ENCODE measurements around the gene ZNF652.
"Not testable (repeated sequence)": the region's sequence is repeated elsewhere in the genome, so short reads cannot be mapped to it uniquely, and the experiment has no call there.

The ZNF652 gene

DNA sequence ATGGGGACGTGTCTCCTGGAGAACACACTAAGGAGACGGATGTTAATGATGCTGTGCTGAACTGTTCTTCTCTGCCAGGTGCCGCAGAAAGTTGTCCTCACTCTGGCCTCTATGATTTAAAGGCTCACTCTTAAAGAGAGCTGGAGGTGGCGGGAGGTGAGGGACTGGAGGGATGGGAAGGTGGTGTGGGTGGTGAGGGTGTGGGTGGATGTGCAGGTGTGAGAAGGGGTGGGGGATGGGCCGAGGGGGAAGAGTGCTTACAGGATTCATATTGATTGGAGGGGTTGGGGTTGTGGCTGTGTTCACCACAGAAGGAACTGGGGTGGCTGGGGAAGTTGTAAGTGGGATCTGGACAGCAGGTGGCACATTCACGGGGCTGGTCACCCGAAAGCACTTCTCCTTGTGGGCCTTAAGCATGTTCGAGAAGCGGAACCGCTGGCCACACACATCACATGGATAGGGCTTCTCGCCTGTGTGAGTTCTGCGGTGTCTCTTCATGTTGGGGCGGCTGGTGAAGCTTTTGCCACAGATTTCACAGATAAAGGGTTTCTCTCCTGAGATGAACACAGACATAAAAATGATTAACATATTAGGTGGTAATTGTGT, 63.6 kb downstream of the ZNF652 start:
- no peak for DNase-seq

DNA sequence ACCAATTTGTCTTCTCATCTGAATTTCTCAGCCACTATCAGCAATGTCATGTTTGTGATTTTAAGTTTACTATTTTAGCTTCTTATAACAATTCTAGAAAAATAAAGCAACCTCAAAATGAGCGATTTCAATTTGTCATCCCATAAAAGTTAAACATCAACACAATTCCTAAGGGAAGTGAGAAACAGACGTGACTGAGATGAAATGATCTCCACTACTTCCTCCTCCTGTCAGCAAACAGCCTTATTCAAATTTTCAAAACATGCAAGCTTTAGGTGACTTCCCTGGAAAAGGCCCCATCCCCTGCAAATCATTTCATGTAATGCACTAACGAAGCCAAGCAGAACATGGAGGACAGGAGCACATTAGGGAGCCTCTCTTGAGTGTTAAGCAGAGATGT, 64.9 kb downstream of the ZNF652 start:
- no peak for DNase-seq

DNA sequence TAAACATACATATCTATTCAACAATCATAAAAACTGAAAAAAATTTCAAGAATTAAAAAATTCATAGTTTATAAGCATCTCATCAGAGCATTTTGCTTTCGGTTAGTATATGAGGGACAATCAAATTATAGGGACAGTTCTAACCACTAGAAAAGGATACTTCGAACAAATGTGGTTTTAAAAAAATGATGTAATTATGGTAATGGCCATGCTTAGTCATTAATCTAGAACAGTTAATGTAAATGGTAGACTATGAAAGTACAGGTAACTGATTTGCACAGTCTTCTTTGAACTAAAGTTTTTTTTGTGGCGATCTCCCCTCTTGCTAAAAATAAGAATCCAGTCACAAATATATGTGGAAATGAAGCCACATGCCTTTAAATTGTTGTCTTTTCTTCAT, 67.9 kb downstream of the ZNF652 start:
- no peak for DNase-seq

DNA sequence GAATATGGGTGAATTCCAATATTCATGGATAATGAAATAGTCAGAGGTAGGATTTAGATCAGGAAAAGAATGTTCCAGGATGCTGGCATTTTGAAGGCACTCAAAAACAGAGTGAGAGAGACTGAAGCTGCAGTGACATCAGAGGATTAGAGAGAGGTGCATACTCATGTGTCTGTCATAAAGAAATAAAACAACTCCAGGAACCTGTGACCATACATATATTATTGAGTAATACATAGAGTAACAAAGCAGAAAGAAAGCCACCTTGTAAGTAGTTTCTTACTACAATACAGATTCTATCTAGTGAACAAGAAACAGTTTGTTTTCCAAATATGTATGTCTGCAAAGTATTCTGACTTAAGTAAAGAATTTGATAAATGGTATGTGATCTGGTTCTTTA, 69.1 kb downstream of the ZNF652 start:
- DNase-seq: no peak

DNA sequence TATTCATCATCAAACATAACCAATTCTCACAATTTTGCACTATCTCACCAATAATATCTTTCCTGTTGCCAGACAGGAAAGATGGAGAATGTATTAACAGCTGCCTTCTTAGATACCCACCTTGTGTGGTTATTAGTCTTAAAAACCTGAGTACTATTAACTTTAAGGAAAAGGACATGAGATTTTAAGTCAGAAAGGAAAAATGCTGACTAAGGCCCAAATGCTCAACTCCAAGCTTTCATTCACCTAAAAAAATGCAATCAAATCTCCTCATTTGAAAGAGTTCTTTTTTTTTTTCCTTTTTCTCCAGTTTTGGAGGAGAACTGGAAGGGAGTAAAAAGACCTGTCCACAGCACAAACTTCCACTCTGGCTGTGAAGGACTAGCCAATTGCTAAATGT, 70.1 kb downstream of the ZNF652 start:
- DNase-seq: no peak

DNA sequence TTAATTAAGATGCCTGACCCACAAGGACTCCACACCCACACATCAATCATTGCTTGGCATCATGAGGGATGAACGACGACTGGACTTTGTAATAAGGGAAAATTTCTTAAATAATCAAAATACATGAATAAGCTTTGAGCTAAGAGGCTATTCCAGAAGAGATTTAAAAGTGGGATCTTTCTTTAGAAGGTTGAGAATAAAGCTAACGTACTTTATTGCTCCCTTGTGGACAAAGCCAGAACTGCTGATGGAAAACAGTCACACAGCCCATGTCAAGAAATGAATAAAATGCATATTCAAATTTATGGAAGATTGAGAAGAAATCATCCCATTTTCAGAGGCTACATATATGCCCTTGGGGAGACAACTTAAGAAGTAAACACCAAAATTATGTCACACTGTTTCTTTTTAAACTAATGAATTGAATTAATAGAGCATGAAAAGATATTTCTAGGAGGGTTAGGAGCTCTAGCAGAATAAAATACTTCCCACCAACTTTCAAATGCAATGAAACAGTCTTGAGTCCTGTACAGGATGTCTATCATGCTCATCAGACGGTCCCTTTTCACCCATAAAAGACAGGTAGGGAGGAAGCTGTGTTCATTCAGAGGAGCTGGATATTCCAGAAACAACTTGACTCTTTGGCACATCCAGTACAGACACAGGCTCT, 71.2 kb downstream of the ZNF652 start:
- DNase-seq: no peak

DNA sequence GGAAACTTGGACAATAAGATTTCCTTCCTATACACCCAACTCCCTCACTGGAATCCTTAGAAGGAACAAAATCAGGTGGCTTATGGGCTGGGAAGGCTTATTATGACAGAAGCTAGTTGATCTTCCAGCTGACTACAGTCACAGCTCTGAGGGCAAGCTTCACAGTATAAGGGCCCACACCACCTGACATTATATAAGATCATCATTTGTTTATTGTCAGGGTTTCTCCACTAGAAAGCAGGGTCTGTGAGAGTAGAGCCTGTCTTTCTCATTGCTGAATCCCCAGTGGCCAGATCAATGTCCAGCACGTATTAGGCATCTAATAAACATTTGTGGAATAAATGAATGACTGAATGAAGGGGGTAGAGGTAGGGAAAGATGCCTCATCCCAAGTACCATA, 73.7 kb downstream of the ZNF652 start:
- no peak for DNase-seq

DNA sequence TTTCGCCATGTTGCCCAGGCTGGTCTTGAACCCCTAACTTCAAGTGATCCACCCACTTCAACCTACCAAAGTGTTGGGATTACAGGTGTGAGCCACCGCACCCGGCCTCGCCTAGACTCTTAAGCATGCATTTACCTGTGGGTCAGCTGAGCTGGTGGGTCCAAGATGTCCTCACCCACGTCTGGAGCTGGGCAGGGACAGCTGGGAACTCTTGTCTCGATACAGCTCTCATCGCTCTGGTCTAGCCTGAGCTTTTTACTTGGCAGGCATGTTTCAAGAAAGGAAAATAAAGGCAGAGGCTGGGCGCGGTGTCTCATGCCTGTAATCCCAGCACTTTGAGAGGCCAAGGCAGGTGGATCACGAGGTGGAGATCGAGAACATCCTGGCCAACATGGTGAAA, 74.6 kb downstream of the ZNF652 start:
- no peak for DNase-seq

DNA sequence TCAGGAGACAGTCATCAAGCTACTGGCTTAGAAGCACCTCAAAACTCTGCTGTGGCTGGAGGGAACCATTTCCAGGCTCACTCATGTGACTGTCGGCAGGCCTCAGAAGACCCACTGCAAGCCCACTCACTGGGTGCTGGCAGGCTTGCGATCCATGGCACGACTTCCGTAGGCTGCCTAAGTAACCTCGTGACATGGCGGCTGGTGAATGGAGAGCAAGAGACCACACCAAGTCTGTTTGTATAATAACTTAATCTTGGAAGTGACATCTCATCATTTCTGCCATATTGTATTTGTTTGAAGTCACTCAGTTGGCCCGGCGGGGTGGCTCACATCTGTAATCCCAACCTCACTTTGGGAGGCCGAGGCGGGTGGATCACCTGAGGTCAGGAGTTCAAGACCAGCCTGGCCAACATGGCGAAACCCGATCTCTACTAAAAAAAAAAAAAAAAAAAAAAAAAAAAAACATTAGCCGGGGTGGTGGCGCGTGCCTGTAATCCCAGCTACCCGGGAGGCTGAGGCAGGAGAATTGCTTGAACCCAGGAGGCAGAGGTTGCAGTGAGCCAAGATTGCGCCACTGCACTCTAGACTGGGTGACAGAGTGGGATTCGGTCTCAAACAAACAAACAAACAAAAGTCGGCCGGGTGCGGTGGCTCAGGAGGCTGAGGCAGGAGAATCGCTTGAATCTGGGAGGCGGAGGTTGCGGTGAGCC, 75.6 kb downstream of the ZNF652 start:
- not testable (repeated sequence) for DNase-seq

DNA sequence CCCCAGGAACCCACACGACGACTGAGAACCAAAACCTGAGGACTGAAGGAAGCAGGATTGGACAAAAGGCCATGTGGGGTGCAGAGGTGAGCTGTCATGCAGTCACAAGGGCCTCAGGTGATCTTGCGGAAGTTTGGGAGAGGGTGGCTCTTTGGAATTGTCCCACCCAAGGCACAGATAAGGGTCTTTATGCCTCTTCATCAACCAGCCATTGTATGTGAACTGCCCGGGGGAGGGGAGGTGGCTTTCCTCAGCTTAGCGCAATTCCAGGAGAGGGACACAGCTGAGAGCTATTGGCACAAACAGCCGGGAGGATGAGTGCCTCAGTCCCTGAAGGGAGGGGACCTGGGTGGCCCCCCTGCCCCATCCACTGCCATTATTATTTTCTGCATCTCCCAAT, 76.3 kb downstream of the ZNF652 start:
- no peak for DNase-seq

DNA sequence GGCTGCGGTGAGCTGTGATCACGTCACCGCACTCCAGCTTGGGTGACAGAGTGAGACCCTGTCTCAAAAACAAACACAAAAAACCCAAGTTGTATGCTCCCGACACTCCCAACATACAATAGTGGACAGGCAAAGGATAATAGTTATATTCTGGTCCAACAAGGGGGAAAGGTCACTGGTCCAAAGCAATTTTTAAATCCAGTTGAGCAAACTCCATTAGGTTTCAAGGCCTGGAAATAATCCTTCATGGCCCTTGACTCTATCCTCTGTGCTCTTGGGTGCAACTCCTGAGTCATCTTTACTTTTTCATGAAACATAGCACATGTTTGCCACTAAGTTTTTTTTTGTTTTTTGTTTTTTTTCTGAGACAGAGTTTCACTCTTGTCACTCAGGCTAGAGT, 81.1 kb downstream of the ZNF652 start:
- no peak for DNase-seq

DNA sequence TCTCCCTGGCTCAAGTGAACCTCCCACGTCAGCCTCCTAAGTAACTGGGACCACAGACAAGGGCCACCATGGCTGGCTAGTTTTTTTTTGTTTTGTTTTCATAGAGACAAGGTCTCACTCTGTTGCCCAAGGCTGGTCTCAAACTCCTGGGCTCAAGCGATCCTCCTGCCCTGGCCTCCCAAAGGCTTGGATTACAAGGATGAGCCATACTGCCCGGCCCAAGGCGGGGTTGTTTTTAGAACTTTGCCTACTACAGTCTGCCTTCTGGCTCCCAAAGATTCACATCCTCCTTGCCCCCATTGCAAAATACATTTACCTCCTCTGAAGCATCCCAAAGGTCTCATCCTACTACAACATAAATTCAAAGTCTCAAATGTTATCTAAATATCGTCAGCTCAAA, 82.0 kb downstream of the ZNF652 start:
- no peak for DNase-seq

DNA sequence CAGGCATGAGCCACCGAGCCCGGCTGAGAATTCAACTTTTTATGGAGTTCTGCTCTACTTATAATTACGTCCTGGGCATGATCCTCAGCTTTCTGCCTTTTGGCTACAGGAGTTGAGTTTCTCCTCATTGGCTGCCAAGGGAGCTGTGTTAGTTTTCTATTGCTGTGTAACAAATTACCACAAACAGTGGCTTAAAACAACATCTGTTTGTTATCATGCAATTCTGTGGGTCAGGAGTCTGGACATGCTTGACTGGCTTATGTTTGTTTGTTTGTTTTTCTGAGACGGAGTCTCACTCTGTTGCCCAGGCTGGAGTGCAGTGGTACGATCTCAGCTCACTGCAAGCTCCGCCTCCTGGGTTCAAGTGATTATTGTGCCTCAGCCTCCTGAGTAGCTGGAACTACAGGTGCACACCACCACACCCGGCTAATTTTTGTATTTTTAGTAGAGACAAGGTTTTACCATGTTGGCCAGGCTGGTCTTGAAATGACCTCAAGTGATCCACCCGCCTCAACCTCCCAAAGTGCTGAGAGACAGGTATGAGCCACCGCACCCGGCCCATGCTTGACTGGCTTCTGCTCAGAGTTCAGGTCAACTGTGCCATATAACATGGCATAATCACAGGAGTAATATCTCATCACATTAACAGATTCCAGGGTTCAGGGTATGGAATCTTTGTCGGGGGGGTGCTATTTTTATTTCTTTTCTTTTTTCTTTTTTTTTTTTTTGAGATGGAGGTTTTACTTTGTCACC, 82.6 kb downstream of the ZNF652 start:
- DNase-seq: not testable (repeated sequence)

DNA sequence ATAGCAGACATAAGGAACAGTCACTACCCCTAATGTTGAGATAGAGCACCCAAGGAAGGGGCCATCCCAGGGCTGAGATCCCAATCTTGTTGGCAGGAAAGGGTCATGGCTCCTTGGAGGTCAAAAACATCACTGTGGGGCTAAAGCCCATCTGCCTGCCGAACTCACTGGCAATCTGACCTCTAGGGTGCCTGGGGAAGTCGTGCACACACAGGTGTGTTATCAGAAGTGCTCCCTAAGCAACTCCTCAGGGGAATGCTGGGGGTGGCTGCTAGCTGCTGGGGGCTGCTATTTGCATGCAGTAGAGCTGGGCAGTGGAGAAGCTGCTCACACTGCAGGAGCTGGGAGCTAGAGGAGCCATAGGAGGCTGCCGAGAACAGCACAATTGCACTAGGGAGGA, 84.0 kb downstream of the ZNF652 start:
- DNase-seq: no peak

DNA sequence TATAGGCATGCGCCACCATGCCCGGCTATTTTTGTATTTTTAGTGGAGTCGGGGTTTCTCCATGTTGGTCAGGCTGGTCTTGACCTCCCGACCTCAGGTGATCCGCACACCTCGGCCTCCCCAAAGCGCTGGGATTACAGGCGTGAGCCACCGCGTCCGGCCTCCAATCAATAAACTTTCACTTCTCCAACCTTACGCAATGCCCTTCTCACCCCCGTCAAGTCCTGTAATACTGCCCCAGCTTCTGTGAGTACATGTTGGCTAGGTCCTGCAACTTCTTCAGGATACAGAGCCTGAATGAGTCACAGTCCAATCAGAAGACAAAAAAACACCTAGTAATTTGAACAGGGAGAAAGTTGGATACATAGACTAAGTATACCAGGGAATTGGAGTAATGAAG, 84.4 kb downstream of the ZNF652 start:
- no peak for DNase-seq

DNA sequence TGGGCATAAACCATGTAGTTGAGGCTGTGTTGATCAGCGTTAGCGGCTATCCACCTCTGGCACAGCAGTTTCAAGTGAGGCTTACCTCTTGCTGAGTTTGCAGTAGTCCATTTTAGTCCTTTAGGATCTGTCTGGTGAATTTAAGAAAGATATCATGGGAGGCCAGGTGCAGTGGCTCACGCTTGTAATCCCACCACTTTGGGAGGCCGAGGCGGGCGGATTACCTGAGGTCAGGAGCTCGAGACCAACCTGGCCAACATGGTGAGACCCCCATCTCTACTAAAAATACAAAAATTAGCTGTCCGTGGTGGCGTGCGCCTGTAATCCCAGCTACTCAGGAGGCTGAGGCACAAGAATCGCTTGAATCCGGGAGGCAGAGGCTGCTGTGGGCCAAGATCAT, 86.1 kb downstream of the ZNF652 start:
- not testable (repeated sequence) for DNase-seq

DNA sequence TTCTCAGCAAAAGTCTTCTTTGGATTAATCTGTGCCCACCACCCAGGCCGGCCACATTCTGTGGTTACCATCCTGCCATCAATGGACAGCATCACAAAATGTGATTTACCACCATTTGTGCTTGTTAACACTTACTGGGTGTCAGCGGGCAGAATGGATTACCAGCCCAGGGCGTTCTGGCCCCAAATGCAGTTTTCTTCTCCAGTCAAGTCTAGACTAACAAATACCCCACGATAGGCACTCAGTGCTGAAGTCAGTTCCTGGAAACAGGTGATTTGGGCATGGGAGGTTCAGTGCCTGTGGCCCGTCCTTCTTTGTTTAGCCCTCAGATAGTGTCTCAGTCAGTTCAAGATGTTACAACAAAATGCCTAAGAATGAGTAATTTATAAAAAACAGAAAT, 92.7 kb downstream of the ZNF652 start:
- DNase-seq: no peak

DNA sequence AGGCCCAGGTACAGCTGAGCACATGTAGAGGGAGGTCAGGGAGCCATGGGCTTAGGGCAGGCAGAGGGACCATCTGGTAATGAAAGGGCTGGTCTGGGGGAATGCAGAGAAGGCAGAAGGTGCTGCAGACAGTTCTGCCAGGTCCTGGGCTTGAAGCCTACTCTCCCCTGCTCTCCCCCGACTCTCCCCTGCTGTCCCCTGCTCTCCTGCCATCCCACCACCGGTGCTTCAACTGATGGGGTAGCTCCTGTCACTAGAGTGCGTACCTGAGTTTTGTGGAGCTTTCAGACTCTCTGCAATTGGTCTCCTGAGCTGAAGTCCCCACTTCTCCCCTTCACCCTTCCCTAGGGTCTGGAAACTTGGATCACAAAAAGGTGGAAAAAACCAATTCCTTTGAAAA, 94.1 kb downstream of the ZNF652 start:
- DNase-seq: no peak

DNA sequence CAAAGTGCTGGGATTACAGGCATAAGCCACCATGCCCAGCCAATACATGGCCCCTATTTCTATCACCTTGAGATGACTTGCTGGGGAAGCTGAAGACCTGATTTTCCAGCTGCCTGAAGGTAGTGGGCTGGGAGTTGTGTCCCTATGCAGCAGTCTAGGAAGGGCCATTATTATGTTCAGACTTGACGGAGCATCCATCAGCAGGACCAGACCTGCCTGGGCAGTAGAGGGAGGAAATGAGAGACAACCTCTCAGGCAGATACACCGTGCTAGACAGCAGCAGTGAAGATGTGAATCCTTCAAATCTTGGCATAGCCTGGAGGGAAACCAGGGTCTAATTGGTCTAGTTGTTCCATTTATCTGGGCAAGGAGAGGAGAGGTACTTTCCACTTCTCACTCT, 95.8 kb downstream of the ZNF652 start:
- DNase-seq: no peak

DNA sequence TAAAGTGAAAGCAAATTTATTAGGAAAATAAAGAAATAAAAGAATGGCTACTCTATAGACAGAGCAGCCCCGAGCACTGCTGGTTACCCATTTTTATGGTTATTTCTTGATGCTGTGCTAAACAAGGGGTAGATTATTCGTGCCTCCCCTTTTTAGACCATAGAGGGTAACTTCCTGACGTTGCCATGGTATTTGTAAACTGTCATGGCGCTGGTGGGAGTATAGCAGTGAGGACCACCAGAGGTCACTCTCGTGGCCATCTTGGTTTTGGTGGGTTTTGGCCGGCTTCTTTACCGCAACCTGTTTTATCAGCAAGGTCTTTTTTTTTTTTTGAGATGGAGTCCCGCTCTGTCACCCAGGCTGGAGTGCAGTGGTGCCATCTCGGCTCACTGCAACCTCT, 100.5 kb downstream of the ZNF652 start:
- DNase-seq: not testable (repeated sequence)

DNA sequence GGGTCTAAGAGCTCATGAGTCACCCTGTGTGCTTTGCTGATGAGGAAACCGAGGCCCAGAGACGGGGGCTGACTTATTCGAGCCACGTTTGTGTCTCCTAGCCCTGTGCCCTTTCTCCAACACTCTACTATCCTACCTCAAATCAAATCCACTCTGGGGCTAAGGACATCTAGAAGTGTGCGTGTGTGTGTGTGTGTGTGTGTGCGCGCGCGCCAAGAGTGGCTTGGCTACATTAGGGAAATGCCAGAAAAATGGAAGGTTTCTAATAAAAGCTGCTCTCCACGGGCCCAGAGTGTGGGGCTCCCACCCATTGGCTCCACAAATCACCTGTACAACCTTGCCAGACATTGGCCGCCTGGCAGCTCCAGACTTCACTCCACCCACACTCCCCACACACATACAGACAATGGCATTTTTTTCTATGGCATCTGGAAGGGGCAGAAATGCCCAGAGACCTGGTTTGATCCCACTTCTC, 101.2 kb downstream of the ZNF652 start:
- no peak for DNase-seq

DNA sequence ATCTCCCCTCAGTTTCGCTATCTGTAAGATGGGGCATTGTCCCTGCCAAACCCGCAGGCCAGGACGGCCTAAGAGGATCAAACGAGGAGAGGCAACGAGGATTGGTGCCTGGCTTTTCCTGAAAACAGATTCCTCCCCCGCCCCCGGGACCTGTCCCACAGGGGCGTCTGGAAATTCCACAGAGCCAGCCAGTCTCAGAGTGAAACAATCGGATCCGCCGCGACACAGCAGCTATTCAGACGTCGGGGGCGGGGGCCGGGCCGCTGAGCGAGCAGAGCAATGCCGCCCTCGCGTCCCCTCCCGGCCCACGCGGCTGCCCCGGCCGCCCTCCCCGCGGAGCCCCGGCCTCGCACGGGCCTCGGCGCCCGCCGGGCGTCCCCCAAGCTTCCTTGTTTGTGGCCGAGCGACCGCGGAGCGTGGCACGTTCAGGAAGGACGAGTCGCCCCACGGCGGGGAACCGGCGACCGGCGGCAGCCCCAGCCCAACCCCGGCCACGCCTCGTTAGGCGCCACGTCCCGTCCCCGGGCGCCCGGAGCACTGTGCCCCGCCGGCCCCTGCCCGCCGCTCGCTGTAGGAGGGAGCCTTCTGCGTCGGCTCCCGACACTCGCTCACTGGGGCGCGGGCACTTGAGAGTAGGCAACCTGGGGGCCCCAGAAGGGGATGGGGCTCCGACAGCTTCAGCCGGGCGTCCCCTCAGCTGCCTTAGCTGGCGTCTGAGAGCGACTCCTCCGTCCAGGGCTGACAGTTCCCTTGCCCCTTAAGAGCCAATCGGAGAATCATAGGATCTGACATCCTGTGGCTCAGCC, 101.8 kb downstream of the ZNF652 start:
- DNase-seq: no peak

DNA sequence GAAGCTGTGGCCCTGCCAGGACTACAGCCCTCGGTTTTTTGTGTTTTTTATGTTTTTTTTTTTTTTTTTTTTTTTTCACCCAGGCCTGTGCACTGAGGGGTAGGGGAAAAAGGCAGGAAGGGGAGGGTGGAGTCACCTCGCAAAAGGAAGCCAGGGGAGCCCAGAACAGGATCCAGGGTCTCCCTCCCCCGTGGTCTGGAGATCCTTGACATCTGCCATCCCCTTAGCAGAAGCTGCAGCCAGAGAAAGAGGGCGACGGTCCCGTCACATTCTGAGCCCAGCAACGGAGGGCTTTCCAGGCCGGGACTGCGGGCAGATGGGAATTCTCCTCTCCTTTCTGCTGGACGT, 102.4 kb downstream of the ZNF652 start:
- no peak for DNase-seq

All from NCI-H446 treated with DMSO at 0.1 percent for 48 hours (cell line).